GM12873 (cell line): Measurements from ENCODE around the gene PTCD1.

Experiments
- CTCF ChIP-seq: IDR thresholded peaks from 2 replicates; pipeline ENCODE4 v1.5.1; 2012; ENCODE audit warnings: low read depth, mild to moderate bottlenecking, moderate library complexity, low read length, control low read depth; ENCODE audit not compliant: insufficient read depth; ENCODE audit errors: missing control alignments

PTCD1 gene

GRCh38 chr7:99392046-99392445, 46.6 kb downstream of the PTCD1 start:
- TF ChIP-seq CTCF: no peak

GRCh38 chr7:99390941-99391602, 47.5 kb downstream of the PTCD1 start:
- no peak for TF ChIP-seq CTCF

GRCh38 chr7:99389772-99390171, 48.8 kb downstream of the PTCD1 start:
- no peak for TF ChIP-seq CTCF

- TF ChIP-seq CTCF: no peak
These were observed 50.7 kb downstream of the PTCD1 start for GRCh38 chr7:99387912-99388311.

- peak; percentile 56 for TF ChIP-seq CTCF
These were observed 51.9 kb downstream of the PTCD1 start for GRCh38 chr7:99386584-99387238.

GRCh38 chr7:99385564-99385963, 53.0 kb downstream of the PTCD1 start:
- no peak for TF ChIP-seq CTCF

- no peak for TF ChIP-seq CTCF
These were observed 54.1 kb downstream of the PTCD1 start for GRCh38 chr7:99384523-99384922.
